ENCODE measurements around the gene MTO1. TPM values are rescaled to one million over a fixed set of nuclear protein-coding genes. Genes with fewer than 3 reads are reported as not detected.

Gene MTO1
- total and polyA plus RNA-seq, 2 of the 4 experiments (the other 2 are of a cell fraction), result 15.0 to 39.8 TPM

GRCh38 chr6:73515204-73515655, 53.7 kb downstream of the MTO1 start:
- no peak overlapping the region for H3K56ac ChIP-seq (ENCODE audit: extremely low read depth, insufficient read depth, low read length)
- in situ Hi-C loops (cut with MboI; ENCODE audit: low sequenced_read_pairs) (no loop called here), intact Hi-C loops (cut with micrococcal nuclease) (loop anchor here (1.0 kb wide), 1 partner anchor 95 kb away; no protein-coding TSS in a partner anchor), dilution Hi-C loops (cut with HindIII; ENCODE audit: low sequenced_read_pairs, unreplicated experiment) (no loop called here)
- peak overlapping the region; percentile 12; the same call in 1 of the 2 replicates for H3K14ac ChIP-seq (replicated peaks; ENCODE audit: low read depth, low read length)
- no peak overlapping the region for H3K4me2 ChIP-seq (ENCODE audit: low read depth, low read length)
- peak; percentile 35 for DNase-seq
- H3K79me1 ChIP-seq (ENCODE audit: low read depth in 1 of 2, low read length in 2 of 2), result peaks cover 7 to 28% of the 10 kb centered on the region in 2 experiments; a peak in 2 of 4 replicates
- no peak overlapping the region for H3K9ac ChIP-seq (ENCODE audit: low read depth, low read length)
- peak overlapping the region; percentile 14 for H2AK9ac ChIP-seq (replicated peaks; ENCODE audit: low read depth, low read length, poor library complexity)
- 81% methylated on average over 2 of the region's 4 CpGs; no CpG with 5 or more reads in 1 of the 2 experiments for WGBS, 2 experiments (ENCODE audit: extremely low coverage in 2 of 2, insufficient read length in 1 of 2)
- no peak for ATAC-seq (ENCODE audit: low read depth)
- no peaks in the 10 kb centered on the region for H3K9me1 ChIP-seq (ENCODE audit: insufficient read depth, low read length)
- H3K9me3 ChIP-seq (ENCODE audit: control insufficient read depth, insufficient read depth, low read length), result no peaks in the 10 kb centered on the region
- H2BK5ac ChIP-seq (ENCODE audit: low read depth, low read length, poor library complexity, severe bottlenecking), result peak overlapping the region; percentile 14
- H2BK120ac ChIP-seq (ENCODE audit: low read depth, low read length), result no peak overlapping the region
- BruUV-seq (replicated peaks), result no TSS peak
- peaks cover 41% of the 10 kb centered on the region for H3K36me3 ChIP-seq (ENCODE audit: control insufficient read depth, insufficient read depth, low read length)
- no peaks in the 10 kb centered on the region for H3K27me3 ChIP-seq (ENCODE audit: control insufficient read depth, insufficient read depth, low read length)
- H3K27ac ChIP-seq (ENCODE audit: insufficient read depth, low read length), result no peak overlapping the region
- H2AK5ac ChIP-seq (ENCODE audit: low read depth, low read length), result no peak overlapping the region
- ChIA-PET POLR2A (ENCODE audit: unreplicated experiment) (interaction anchor here (0.6 to 1.0 kb wide), 5 partner anchors 19 to 139 kb away, joined by 3 to 5 read pairs (median 3); partner anchors contain the start of gene SLC17A5), CTCF (interaction anchor here (0.6 kb wide), 1 partner anchor 101 kb away, joined by 3 read pairs; no protein-coding TSS in a partner anchor)
- no peaks in the 10 kb centered on the region for H3K4me1 ChIP-seq (ENCODE audit: control insufficient read depth, insufficient read depth, low read length)
- no peak overlapping the region for H3K4ac ChIP-seq (ENCODE audit: low read depth, low read length)
- H2BK20ac ChIP-seq (ENCODE audit: low read depth, low read length), result no peak overlapping the region
- H2BK15ac ChIP-seq (ENCODE audit: low read depth, low read length), result no peak overlapping the region
- H4K20me1 ChIP-seq (ENCODE audit: insufficient read depth, low read length), result peaks cover 76% of the 10 kb centered on the region
- TF ChIP-seq USF2 (IDR thresholded peaks at IDR 0.05; ENCODE audit: low read depth, low read length) (no peak), SMC3 (IDR thresholded peaks at IDR 0.05; ENCODE audit: low read depth, low read length) (no peak), NFE2L2 (IDR thresholded peaks at IDR 0.05; ENCODE audit: low read depth, low read length) (no peak), RFX5 (IDR thresholded peaks at IDR 0.05; ENCODE audit: low read depth, low read length) (no peak), RCOR1 (IDR thresholded peaks at IDR 0.05; ENCODE audit: insufficient replicate concordance, low read length) (no peak), CEBPB (IDR thresholded peaks at IDR 0.05; ENCODE audit: low read depth, low read length) (no peak), CHD1 (IDR thresholded peaks at IDR 0.05; ENCODE audit: low read depth, low read length) (no peak), FOS (IDR thresholded peaks at IDR 0.05; ENCODE audit: low read depth, low read length) (no peak)
- TF ChIP-seq, protein P1, sequence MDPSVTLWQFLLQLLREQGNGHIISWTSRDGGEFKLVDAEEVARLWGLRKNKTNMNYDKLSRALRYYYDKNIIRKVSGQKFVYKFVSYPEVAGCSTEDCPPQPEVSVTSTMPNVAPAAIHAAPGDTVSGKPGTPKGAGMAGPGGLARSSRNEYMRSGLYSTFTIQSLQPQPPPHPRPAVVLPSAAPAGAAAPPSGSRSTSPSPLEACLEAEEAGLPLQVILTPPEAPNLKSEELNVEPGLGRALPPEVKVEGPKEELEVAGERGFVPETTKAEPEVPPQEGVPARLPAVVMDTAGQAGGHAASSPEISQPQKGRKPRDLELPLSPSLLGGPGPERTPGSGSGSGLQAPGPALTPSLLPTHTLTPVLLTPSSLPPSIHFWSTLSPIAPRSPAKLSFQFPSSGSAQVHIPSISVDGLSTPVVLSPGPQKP (IDR thresholded peaks at IDR 0.05; ENCODE audit: borderline replicate concordance, low read depth, low read length), result no peak
- H2AFZ ChIP-seq (replicated peaks; ENCODE audit: low read length, poor library complexity), result no peak overlapping the region
- no peak overlapping the region for H3K4me3 ChIP-seq (ENCODE audit: insufficient read depth, low read depth, low read length)
- peak overlapping the region in 1 of 2 experiments; percentile 60; a peak in 2 of 4 replicates for H4K8ac ChIP-seq (ENCODE audit: low read depth in 2 of 2, low read length in 2 of 2)
- no peak overlapping the region for H4K91ac ChIP-seq (ENCODE audit: insufficient read depth, low read depth, low read length)
- no peak overlapping the region for H3K18ac ChIP-seq (ENCODE audit: low read depth, low read length)
- H4K5ac ChIP-seq (ENCODE audit: low read depth, low read length), result no peak overlapping the region
- no peak overlapping the region; the same call in 1 of the 2 replicates for H3K23ac ChIP-seq (ENCODE audit: low read depth, low read length)

All from IMR-90 (cell line).